Upper lobe of left lung (tissue), 6 donors: ENCODE measurements around the gene PDE6G. TPM values are rescaled to one million over a fixed set of nuclear protein-coding genes. Genes with fewer than 3 reads are reported as not detected.

ENCODE experiments used
- ATAC-seq, 2 donors: fragments of 200-7000 bp; cut with Tn5 transposase; one replicate each; pipeline ENCODE4 v1.9.1; 2022; ENCODE audit warnings: mild to moderate bottlenecking in 2 of 2, moderate library complexity in 2 of 2; ENCODE audit not compliant: low FRiP score in 2 of 2
- DNase-seq, 2 donors: peaks; one replicate each; pipeline ENCODE4 v3.0.0-alpha.2; 2019 to 2020
- H3K27ac ChIP-seq, 4 donors: fragments of 200-600 bp; sonication (generic); one replicate each; pipeline ENCODE4 v1.5.1; 2016 to 2019
- H3K27me3 ChIP-seq, 4 donors: fragments of 200-600 bp; sonication (generic); one replicate each; pipeline ENCODE4 v1.5.1; 2017 to 2019
- H3K36me3 ChIP-seq, 4 donors: fragments of 200-600 bp; sonication (generic); one replicate each; pipeline ENCODE4 v1.5.1; 2016 to 2019
- H3K4me1 ChIP-seq, 4 donors: fragments of 200-600 bp; sonication (generic); one replicate each; pipeline ENCODE4 v1.5.1; 2018 to 2019
- H3K4me3 ChIP-seq, 4 donors: fragments of 200-600 bp; sonication (generic); one replicate each; pipeline ENCODE4 v1.5.1; 2017 to 2019; ENCODE audit warnings: mild to moderate bottlenecking in 2 of 4, moderate library complexity in 1 of 4
- H3K9me3 ChIP-seq, 4 donors: fragments of 200-600 bp; sonication (generic); one replicate each; pipeline ENCODE4 v1.5.1; 2018 to 2019
- EP300 ChIP-seq, 4 donors: sonication (generic); formaldehyde crosslinking; IDR thresholded peaks; one replicate each; pipeline ENCODE4 v1.5.1; 2017; ENCODE audit warnings: antibody characterized with exemption in 4 of 4, control low read depth in 2 of 4
- POLR2A ChIP-seq, 4 donors: fragments of 450-650 bp; IDR thresholded peaks; one replicate each; pipeline ENCODE4 v1.5.1; 2016 to 2017; ENCODE audit warnings: antibody characterized with exemption in 4 of 4, mild to moderate bottlenecking in 2 of 4
- POLR2AphosphoS5 ChIP-seq, 2 donors: sonication (generic); formaldehyde crosslinking; IDR thresholded peaks; one replicate each; pipeline ENCODE4 v1.5.1; 2017; ENCODE audit warnings: antibody characterized with exemption in 2 of 2
- WGBS, 2 donors: methylation state at CpG; one replicate each; pipeline ENCODE4 v1.1.5; 2017 to 2018; 5-methylcytosine and 5-hydroxymethylcytosine counted together
- total RNA-seq, 6 donors: library from RNA; depleted of rRNA in 4 of 6; stranded (reverse); fragments of >200 nt in 4 of 6; gene quantifications; one replicate each; pipeline versions ENCODE4 v1.1.0 to v1.2.1, GENCODE V29; 2016 to 2021
- TF ChIP-seq, protein P1 (sequence below), 6 experiments: fragments of 450-650 bp in 4 of 6; fragments of 200-600 bp in 2 of 6; sonication (generic) in 2 of 6; IDR thresholded peaks; one replicate each; pipeline ENCODE4 v1.5.1; 2016 to 2019; ENCODE audit warnings: antibody characterized with exemption in 6 of 6
- donor health status: DM: no; HTN: no; CAD: no; lungs with moderate emphysema.
- donor health status: DM: no; HTN: yes; CAD: no; lungs with severe emphysema.

Gene PDE6G
- total RNA-seq, 6 donors from 2014 or later = 1.0 to 12.6 (median 1.7) TPM; not detected in 3

DNA sequence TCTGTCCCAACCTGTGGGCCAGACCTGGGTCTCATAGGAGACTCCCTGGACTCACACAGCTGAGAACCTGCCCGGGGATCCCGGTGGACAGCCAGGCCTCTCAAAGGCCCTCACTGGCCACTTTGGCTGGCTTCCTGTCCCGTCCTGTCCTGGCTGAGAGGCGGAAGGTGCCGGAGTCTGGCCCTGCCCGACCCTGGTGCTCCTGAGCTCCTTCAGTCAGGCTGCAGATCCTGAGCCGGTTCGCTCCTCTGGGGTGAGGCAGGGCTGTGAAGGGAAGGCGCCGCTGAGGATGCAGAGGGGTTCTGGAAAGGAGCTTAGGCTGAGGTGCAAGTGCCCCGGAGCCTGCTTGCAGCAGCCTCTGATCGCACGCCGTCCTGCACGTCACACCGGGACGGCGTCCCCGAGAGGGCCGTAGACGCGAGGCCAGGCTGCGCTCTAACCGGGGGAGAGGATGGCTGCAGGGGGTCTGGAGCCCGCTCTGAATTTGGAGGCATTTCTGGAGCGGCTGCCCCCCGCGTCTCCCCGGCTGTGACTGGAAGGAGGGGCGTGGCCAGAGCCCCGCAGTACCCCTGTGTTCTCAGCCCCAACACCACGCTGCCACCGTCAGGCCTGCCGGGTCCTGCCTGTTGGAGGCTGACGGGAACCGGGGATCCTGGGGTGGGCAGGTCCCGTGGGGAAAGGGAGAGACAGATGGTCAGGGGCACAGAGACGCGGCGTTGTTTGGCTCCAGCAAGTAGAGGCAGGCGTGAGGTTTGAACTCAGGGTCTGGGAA is 31.6 kb upstream of the PDE6G start:
- Histone ChIP-seq H3K36me3 (peaks cover 31 to 77% (median 72%) of the 10 kb centered on the region in 4 donors), H3K27ac (no peak overlapping the region), H3K27me3 (no peaks in the 10 kb centered on the region), H3K4me3 (no peak overlapping the region), H3K9me3 (no peaks in the 10 kb centered on the region), H3K4me1 (peaks cover 15 to 25% (median 19%) of the 10 kb centered on the region in 4 donors)
- 94% methylated on average over 35 to 38 of the region's 41 CpGs for WGBS, 2 donors
- ATAC-seq (no peak), DNase-seq (peak in 1 of 2 donors; percentile 67)
- TF ChIP-seq EP300 (IDR thresholded peaks at IDR 0.05) (no peak), POLR2AphosphoS5 (IDR thresholded peaks at IDR 0.05) (no peak), POLR2A (IDR thresholded peaks at IDR 0.05) (no peak)
- TF ChIP-seq, protein P1, sequence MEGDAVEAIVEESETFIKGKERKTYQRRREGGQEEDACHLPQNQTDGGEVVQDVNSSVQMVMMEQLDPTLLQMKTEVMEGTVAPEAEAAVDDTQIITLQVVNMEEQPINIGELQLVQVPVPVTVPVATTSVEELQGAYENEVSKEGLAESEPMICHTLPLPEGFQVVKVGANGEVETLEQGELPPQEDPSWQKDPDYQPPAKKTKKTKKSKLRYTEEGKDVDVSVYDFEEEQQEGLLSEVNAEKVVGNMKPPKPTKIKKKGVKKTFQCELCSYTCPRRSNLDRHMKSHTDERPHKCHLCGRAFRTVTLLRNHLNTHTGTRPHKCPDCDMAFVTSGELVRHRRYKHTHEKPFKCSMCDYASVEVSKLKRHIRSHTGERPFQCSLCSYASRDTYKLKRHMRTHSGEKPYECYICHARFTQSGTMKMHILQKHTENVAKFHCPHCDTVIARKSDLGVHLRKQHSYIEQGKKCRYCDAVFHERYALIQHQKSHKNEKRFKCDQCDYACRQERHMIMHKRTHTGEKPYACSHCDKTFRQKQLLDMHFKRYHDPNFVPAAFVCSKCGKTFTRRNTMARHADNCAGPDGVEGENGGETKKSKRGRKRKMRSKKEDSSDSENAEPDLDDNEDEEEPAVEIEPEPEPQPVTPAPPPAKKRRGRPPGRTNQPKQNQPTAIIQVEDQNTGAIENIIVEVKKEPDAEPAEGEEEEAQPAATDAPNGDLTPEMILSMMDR (IDR thresholded peaks at IDR 0.05) = no peak

GRCh38 chr17:81686614-81687013 is 30.3 kb upstream of the PDE6G start:
- TF ChIP-seq POLR2AphosphoS5 (IDR thresholded peaks at IDR 0.05) = no peak
- TF ChIP-seq POLR2A (IDR thresholded peaks at IDR 0.05) = no peak
- TF ChIP-seq EP300 (IDR thresholded peaks at IDR 0.05) = no peak
- TF ChIP-seq, protein P1 (IDR thresholded peaks at IDR 0.05) = no peak
- no peak overlapping the region for H3K27ac ChIP-seq
- H3K4me1 ChIP-seq = peaks cover 22 to 38% (median 28%) of the 10 kb centered on the region in 4 donors
- H3K9me3 ChIP-seq = no peaks in the 10 kb centered on the region
- peaks cover 23 to 67% (median 59%) of the 10 kb centered on the region in 4 donors for H3K36me3 ChIP-seq
- H3K4me3 ChIP-seq = no peak overlapping the region
- 90 to 94% methylated on average over 9 to 18 of the region's 20 CpGs for WGBS, 2 donors
- no peaks in the 10 kb centered on the region for H3K27me3 ChIP-seq
- peak in 1 of 2 donors; percentile 58 for DNase-seq
- no peak for ATAC-seq

DNA sequence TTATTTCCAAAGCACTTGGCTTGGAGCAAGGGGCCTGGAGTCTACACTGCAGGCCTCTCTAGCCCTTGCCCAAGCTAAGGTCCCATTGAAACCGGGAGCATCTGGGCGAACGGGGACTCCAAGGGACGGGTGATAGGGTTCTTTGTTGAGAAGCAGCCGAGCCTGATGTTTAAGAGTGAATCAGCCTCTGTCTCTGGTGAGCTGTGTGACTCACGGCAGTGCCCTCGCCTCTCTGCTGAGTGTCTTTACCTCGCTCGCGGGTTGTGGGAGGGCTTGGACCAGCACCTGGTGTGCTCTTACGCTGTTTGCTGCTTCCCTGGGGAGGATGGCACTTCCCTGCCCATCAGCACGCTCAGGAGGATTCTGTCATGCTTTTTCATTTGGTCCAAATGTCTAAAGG is 28.8 kb upstream of the PDE6G start:
- no peak for TF ChIP-seq POLR2AphosphoS5 (IDR thresholded peaks at IDR 0.05)
- TF ChIP-seq, protein P1 (IDR thresholded peaks at IDR 0.05) = no peak
- no peak for TF ChIP-seq POLR2A (IDR thresholded peaks at IDR 0.05)
- no peak for TF ChIP-seq EP300 (IDR thresholded peaks at IDR 0.05)
- peaks cover 18 to 60% (median 44%) of the 10 kb centered on the region in 4 donors for H3K36me3 ChIP-seq
- ATAC-seq (no peak), DNase-seq (no peak)
- peak overlapping the region; percentile 7 to 100 (median 90) for H3K4me3 ChIP-seq
- H3K27ac ChIP-seq = peak overlapping the region in 3 of 4 donors; percentile 82 to 93 (median 91)
- WGBS, 2 donors = 77 to 92% methylated on average over 8 to 11 of the region's 12 CpGs
- H3K27me3 ChIP-seq = no peaks in the 10 kb centered on the region
- H3K4me1 ChIP-seq = peaks cover 22 to 38% (median 28%) of the 10 kb centered on the region in 4 donors
- no peaks in the 10 kb centered on the region for H3K9me3 ChIP-seq

DNA sequence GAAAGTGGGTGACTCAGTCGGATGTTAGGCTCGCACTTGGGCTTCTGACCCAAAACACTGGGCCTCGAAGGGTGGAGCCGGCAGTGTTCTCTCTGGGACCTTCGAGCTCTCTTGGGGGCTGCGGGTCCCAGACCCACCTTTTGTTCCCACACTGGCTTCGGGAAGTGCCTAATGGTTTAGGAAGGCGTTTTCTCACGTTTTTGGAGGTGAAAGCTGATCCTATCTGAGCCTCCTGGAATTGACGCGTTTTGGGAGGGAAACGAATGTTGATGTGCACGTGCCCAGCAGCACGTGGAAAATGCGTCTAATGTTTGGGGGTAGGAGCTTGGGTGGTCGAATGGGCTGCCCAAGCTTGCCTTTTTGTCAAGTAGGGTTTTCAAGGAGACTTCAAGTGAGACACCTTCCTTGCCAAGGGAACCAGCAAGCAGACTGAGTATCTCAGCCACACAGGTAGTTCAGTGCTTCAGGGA is 28.1 kb upstream of the PDE6G start:
- ATAC-seq = peak in 1 of 2 donors; percentile 70
- no peak for DNase-seq
- H3K27me3 ChIP-seq = no peaks in the 10 kb centered on the region
- H3K36me3 ChIP-seq = peaks cover 18 to 53% (median 37%) of the 10 kb centered on the region in 4 donors
- H3K4me1 ChIP-seq = peaks cover 22 to 38% (median 28%) of the 10 kb centered on the region in 4 donors
- TF ChIP-seq POLR2A (IDR thresholded peaks at IDR 0.05) (no peak), EP300 (IDR thresholded peaks at IDR 0.05) (no peak), POLR2AphosphoS5 (IDR thresholded peaks at IDR 0.05) (no peak)
- TF ChIP-seq, protein P1 (IDR thresholded peaks at IDR 0.05) = no peak
- WGBS, 2 donors = 0 to 2% methylated on average over 7 to 16 of the region's 16 CpGs
- H3K9me3 ChIP-seq = no peaks in the 10 kb centered on the region
- H3K27ac ChIP-seq = peak overlapping the region; percentile 82 to 93 (median 88)
- peak overlapping the region; percentile 85 to 100 (median 90) for H3K4me3 ChIP-seq
